Islet precursor cell (in vitro differentiated cells): ENCODE data around the gene MACROD2.
"Not testable (repeated sequence)": the region's sequence is repeated elsewhere in the genome, so short reads cannot be mapped to it uniquely, and the experiment has no call there.

Experiments
- DNase-seq: peaks from one replicate; pipeline ENCODE4 v3.0.0-alpha.2; 2018

MACROD2 gene

DNA sequence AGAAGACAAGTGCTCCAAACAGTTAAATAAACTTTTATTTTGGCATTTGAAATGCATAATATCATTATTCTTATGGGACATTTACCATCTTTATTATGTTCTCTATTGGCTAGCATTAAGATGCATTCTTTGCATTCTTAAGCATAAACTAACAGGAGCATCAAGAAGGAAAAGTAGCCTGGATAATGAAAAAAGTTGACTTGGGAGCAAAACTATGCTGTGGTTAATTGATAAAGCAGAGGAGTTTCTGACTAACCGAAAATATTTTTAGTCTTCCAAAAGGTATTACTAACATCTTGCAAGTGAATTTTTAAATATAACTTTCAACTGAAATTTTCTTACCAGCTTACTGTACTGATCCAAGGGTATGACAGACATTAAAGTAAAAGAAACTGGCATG is 201.8 kb downstream of the MACROD2 start:
- DNase-seq, result no peak

GRCh38 chr20:14198416-14198815 is 203.1 kb downstream of the MACROD2 start:
- no peak for DNase-seq

- DNase-seq, result no peak
Measured at GRCh38 chr20:14199111-14199510, 203.8 kb downstream of the MACROD2 start.

- no peak for DNase-seq
Measured at GRCh38 chr20:14203657-14204056, 208.3 kb downstream of the MACROD2 start.

DNA sequence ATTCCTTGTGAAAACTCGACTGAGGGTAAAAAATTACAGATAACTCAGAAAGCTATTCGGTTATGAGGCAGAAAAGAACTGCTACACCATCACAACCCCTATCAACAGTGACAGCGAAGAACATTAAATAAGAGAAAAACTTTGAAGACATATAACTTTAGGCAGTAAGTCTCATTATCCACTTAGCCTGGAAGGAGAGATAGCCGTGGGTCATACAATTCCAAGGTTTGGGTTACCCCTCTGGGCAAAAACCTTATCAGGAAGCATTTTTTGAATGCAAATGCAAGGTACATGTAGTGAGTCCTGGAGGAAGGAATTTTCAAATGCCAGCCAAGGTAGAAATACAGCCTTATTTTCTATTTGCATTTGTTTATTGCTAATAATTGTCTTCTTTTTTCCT is 212.3 kb downstream of the MACROD2 start:
- no peak for DNase-seq

DNA sequence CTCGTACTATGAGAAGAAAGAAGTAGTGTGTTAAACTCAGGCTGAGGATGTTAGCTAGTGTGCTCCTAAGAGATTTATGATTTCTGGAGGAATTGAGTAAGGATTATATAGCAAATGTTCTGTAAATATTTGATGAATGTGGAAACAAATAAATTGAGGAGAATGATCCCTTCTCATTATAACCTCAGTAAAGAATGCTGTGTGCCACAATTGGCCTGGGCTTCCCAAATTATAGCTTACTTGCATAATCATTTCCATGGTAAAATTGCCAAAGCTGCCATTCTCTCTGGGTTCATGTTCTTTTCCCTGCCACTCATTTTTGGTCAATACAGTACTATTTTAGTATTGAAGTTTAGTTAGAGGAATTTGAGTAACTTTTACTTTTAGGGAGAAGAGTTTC is 213.6 kb downstream of the MACROD2 start:
- no peak for DNase-seq

GRCh38 chr20:14210146-14210545 is 214.8 kb downstream of the MACROD2 start:
- no peak for DNase-seq

DNA sequence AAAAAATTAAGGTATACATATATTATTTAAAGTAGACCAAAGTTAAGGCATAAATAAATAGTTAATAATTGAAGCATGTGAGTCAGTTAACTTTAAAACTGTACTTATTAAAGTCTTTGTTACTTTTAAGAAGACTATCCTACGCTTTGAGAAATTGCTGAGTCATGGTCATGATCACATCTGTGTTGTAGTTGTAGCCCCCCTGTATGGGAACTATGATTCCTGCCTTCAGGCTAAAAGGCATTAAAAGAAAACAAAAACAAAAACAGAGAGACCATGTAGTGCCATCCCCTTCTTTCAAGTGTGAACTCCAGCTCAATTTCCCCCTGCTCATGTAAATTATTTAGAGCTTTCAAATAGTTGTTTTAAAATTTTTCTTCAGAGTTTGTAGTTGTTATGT is 218.7 kb downstream of the MACROD2 start:
- DNase-seq, result no peak

- not testable (repeated sequence) for DNase-seq
Measured at GRCh38 chr20:14215880-14216279, 220.6 kb downstream of the MACROD2 start.

DNA sequence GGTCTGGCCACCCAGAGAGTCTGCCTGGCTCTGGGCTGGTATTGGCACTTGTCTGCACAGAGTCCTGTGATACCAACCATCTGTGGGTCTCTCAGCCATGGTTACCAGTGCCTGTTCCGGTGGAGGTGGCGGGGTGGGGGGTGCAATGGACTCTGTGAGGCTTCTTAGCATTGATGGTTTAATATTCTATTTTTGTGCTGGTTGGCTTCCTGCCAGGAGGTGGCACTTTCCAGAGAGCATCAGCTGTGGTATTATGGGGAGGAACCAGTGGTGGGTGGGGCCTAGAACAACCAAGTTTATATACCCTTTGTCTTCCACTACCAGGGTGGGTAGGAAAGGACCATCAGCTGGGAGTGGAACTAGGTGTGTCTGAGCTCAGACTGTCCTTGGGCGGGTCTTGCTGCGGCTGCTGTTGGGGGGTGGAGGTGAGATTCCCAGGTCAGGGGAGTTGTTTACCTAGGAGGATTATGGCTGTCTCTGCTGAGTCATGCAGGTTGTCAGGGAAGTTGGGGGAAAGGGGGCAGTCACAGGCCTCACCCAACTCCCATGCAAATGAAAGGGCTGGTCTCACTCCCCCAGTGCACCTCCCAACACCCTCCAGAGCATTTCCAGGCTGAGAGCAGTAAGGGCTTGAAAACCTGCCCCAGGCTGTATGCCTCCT is 224.6 kb downstream of the MACROD2 start:
- peak; percentile 89 for DNase-seq

- no peak for DNase-seq
Measured at GRCh38 chr20:14220986-14221385, 225.7 kb downstream of the MACROD2 start.

- peak; percentile 61 for DNase-seq
Measured at GRCh38 chr20:14223806-14224205, 228.5 kb downstream of the MACROD2 start.

DNA sequence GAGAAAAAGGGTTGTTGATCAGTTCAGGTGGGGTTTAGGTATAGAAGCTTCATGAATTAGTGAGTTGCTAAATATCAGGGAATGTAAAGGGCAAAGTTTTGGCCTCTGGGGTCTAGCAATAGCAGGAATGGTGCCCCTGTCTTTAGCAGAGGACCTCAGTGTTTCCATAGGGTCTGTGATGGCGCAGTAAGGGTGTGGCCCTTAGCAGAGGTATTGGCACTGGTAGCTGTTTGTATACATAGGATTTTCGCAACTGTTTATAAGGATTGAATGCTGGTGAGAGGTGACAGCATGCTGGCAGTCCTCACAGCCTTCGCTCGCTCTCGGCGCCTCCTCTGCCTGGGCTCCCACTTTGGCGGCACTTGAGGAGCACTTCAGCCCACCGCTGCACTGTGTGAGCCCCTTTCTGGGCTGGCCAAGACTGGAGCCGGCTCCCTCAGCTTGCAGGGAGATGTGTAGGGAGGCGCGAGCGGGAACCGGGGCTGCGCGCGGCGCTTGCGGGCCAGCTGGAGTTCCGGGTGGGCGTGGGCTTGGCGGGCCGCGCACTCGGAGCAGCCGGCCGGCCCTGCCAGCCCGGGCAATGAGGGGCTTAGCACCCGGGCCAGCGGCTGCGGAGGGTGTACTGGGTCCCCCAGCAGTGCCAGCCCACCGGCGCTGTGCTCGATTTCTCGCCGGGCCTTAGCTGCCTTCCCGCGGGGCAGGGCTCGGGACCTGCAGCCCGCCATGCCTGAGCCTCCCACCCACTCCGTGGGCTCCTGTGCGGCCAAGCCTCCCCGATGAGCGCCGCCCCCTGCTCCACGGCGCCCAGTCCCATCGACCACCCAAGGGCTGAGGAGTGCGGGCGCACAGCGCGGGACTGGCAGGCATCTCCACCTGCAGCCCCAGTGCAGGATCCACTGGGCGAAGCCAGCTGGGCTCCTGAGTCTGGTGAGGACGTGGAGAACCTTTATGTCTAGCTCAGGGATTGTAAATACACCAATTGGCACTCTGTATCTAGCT is 231.0 kb downstream of the MACROD2 start:
- DNase-seq, result not testable (repeated sequence)

DNA sequence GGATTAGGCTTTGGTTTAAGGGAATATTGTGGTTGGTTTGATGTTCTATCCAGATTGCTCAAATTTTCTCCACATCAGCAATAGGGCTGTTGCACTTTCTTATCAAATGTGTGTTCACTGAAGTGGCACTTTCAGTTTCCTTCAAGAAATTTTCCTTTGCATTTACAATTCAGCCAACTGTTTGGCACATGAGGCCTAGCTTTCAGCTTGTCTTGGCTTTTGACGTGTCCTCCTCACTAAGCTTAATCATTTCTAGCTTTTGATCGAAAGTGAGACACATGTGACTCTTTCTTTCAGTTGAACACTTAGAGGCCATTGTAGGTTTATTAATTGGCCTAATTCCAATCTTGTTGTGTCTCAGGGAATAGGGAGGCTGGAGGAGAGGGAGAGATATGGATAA is 237.3 kb downstream of the MACROD2 start:
- DNase-seq, result no peak

- DNase-seq, result no peak
Measured at GRCh38 chr20:14234666-14235295, 239.5 kb downstream of the MACROD2 start.

DNA sequence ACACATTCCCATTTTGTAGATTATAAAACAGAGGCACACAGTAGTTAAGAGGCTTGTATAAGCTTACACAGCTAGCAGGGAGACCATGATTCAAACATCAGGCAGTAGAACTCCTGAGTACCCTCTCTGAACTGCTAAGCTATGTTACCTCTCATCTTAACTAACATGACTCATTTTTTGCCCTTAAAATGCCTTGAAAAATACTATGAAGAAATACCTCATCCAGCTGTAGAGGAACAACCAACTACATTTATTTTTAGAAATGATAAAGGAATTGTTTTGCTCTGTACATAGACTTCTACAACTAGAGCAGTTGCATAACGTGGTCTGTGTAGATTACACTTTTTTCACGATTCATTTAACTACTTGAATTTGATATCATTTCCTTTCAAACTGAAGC is 240.0 kb downstream of the MACROD2 start:
- DNase-seq, result no peak

- DNase-seq, result peak; percentile 53
Measured at GRCh38 chr20:14245368-14245970, 250.2 kb downstream of the MACROD2 start.

DNA sequence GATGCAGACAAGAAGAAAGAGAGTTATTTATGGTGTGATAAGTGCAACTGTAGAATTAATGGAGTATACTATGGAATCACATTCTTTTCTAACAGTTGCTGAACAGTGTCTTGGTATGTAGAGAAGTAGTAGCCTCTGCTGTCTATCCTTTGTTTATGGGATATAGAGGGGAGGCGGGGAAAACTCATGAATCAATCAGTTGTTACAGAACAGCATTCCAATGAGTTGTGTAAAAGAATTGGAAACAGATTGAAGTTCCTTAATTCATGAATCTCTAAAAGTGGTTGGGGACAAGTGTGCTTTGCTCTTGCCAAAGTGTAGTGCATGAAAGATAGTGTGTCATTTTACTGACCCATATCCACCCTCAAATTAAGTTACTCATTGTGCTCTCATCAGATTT is 264.4 kb downstream of the MACROD2 start:
- DNase-seq, result no peak

DNA sequence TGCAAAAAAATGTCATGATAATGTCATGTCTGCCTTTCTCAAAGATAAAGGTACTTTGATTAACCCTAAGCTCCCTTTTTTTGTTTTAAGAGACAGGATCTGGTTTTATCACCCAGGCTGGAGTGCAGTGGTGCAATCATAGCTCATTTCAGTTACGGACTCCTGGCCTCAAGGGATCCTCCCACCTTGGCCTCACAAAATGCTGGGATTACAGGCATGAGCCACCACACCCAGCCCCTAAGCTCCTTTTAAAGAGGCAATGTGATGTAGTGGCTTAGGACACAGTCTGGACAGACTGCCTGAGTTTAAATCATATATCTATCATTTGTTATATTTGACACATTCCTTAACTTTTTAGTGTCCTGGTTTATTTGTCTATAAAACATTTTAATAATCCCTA is 265.1 kb downstream of the MACROD2 start:
- DNase-seq, result no peak

DNA sequence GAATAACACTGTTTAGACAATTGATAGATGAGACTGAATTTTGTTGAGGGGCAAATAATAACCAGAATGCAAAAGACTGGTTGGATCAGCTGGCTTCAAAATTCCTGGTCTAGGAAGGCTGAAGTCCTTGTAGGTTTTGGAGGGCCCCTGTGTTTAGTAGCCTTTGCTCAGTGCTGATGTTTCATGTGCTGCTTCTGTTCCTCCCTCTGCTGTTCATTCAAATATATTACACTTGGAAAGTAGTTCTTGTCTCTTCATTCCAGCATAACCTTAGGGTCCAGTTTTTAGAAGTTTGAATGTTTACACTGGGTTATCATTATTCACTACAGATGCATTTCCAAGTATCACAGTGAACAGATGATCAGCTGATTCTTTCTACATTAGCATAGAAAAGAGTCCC is 269.6 kb downstream of the MACROD2 start:
- peak; percentile 41 for DNase-seq

DNA sequence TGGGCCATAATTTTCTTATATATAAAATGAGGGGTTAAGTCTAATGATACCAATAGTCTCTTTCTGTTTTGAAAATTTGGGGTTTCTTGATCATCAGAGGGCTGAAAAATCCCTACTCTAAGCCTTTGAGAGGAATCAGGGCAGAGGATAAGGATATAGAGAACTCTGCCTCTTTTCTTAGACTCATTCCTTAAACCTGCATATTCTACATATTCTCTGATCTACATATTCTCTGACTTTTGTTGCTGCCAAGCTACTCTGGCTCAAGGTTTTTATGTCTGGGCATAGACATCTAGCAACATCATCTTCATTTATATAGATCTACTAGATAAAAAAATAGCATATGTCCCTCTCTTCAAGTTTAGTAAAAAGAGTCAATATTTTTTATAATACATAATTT is 270.9 kb downstream of the MACROD2 start:
- DNase-seq, result no peak

- DNase-seq, result not testable (repeated sequence)
Measured at GRCh38 chr20:14270751-14271150, 275.4 kb downstream of the MACROD2 start.

GRCh38 chr20:14282140-14282539 is 286.8 kb downstream of the MACROD2 start:
- DNase-seq, result no peak
